SU-DHL-6 (cell line): Measurements from ENCODE around the gene RAD23B.

ENCODE experiments used
- EZH2phosphoT487 ChIP-seq: fragments of 200-600 bp; sonication (generic), shearing (Covaris generic); conservative IDR thresholded peaks from 2 replicates; pipeline ENCODE4 v1.6.1; 2018; ENCODE audit warnings: mild to moderate bottlenecking, antibody characterized with exemption, low read length, moderate library complexity, mixed read lengths
- TF ChIP-seq, protein P1 (sequence below): fragments of 200-600 bp; sonication (generic); IDR thresholded peaks from one replicate; pipeline ENCODE4 v1.5.1; 2017; ENCODE audit warnings: antibody characterized with exemption, mild to moderate bottlenecking, low read length, moderate library complexity; ENCODE audit not compliant: insufficient read depth, poor library complexity, severe bottlenecking

DNA sequence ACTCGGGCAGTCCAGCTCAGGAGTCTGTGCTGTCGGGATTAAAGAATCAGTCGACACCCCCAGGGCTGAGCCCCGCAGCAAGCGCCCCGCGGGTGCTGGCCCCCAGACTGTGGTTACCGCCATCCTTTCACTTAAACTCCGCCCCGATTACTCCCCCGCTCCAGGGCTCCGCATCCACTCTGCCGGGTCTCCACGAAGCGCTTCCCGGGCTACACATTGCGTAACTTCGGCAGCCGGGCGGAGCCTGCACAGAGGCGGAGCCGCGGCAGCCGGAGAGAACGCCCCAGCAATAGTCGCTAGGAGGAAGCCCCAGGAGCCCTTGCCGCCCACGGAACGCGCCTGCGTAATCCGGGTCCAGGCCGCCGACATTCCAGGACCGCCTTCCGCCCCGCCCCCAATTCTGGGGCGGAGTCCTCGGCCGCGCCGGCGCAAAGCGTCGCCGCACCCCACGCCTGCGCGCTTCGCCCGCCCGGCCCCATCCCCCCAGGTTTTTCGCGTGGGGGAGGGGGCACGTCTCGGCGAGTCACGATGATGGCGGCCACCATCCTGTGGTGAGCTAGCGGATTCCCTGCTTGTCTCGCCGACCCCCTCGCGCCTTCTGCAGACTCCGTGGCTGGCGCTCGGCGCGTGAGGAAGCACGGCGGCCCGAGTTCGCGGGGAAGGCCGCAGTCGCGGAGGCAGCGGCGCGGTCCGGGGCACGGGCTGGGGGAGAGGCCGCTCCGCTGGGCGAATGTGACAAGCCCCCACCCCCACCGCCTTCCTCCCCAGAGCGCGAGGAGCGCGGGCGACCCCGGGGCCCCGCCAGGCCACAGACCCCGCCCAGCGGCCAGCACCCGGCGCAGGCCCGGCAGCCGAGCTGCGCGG, at the start of gene RAD23B:
- TF ChIP-seq, protein P1, sequence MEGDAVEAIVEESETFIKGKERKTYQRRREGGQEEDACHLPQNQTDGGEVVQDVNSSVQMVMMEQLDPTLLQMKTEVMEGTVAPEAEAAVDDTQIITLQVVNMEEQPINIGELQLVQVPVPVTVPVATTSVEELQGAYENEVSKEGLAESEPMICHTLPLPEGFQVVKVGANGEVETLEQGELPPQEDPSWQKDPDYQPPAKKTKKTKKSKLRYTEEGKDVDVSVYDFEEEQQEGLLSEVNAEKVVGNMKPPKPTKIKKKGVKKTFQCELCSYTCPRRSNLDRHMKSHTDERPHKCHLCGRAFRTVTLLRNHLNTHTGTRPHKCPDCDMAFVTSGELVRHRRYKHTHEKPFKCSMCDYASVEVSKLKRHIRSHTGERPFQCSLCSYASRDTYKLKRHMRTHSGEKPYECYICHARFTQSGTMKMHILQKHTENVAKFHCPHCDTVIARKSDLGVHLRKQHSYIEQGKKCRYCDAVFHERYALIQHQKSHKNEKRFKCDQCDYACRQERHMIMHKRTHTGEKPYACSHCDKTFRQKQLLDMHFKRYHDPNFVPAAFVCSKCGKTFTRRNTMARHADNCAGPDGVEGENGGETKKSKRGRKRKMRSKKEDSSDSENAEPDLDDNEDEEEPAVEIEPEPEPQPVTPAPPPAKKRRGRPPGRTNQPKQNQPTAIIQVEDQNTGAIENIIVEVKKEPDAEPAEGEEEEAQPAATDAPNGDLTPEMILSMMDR: no peak
- no peak for TF ChIP-seq EZH2phosphoT487
